Suprapubic skin (tissue), 4 donors: ENCODE results near the gene PIK3R3.

Experiments
- EP300 ChIP-seq: sonication (generic); formaldehyde crosslinking; IDR thresholded peaks from one replicate; pipeline ENCODE4 v1.6.1; 2017; ENCODE audit warnings: antibody characterized with exemption
- POLR2AphosphoS5 ChIP-seq, 3 donors: sonication (generic); formaldehyde crosslinking; IDR thresholded peaks; one replicate each; pipeline ENCODE4 v1.6.1; 2017; ENCODE audit warnings: antibody characterized with exemption in 3 of 3
- TF ChIP-seq, protein P1 (sequence below), 2 donors: fragments of 200-600 bp in 1 of 2; fragments of 450-650 bp in 1 of 2; sonication (generic) in 1 of 2; IDR thresholded peaks; one replicate each; pipeline ENCODE4 v1.5.1; 2016 to 2019; ENCODE audit warnings: antibody characterized with exemption in 2 of 2, mild to moderate bottlenecking in 1 of 2, moderate library complexity in 1 of 2

DNA sequence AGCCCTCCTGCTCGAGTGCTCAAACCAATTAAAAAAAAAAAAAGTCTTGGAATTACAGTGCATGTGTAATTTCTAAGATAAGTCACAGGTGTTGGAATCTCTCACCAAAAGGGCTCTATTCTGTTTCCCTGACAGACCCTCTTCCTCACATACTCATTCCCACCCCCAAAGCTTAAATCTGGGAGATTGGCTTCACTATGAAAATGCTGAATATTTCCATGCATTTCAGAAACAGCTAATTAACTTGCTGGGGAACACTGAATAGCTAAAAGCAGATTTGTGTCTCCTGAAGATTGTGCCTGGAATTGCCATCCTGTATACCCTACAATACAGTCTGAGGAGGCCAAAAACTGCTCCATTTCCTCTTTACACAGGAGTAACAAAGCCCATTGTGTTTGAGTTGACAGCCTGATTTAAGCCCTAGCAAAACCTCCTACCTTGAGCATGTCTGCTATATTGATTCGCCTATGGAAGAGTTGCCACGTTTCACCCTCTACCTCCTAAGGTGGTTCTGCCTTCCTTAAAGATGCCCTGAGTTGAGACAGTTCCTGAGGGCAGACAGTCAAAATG lies 1.4 kb upstream of the PIK3R3 start:
- TF ChIP-seq POLR2AphosphoS5 (IDR thresholded peaks at IDR 0.05) (no peak), EP300 (no peak)
- TF ChIP-seq, protein P1, sequence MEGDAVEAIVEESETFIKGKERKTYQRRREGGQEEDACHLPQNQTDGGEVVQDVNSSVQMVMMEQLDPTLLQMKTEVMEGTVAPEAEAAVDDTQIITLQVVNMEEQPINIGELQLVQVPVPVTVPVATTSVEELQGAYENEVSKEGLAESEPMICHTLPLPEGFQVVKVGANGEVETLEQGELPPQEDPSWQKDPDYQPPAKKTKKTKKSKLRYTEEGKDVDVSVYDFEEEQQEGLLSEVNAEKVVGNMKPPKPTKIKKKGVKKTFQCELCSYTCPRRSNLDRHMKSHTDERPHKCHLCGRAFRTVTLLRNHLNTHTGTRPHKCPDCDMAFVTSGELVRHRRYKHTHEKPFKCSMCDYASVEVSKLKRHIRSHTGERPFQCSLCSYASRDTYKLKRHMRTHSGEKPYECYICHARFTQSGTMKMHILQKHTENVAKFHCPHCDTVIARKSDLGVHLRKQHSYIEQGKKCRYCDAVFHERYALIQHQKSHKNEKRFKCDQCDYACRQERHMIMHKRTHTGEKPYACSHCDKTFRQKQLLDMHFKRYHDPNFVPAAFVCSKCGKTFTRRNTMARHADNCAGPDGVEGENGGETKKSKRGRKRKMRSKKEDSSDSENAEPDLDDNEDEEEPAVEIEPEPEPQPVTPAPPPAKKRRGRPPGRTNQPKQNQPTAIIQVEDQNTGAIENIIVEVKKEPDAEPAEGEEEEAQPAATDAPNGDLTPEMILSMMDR (IDR thresholded peaks at IDR 0.05) = no peak
